OCI-LY1 (cell line): ENCODE data around the gene PGF.

ENCODE experiments used
- EZH2 ChIP-seq: fragments of 200-600 bp; sonication (generic), shearing (Covaris generic); IDR thresholded peaks from 2 replicates; pipeline ENCODE4 v1.8.0; 2017; ENCODE audit warnings: borderline replicate concordance, mixed run types, mild to moderate bottlenecking, antibody characterized with exemption, low read length, moderate library complexity, mixed read lengths
- TF ChIP-seq, protein P1 (sequence below): fragments of 200-600 bp; sonication (generic), shearing (Covaris generic); IDR thresholded peaks from 2 replicates; pipeline ENCODE4 v1.5.1; 2017; ENCODE audit warnings: mild to moderate bottlenecking, antibody characterized with exemption, low read length, moderate library complexity, mixed read lengths

DNA sequence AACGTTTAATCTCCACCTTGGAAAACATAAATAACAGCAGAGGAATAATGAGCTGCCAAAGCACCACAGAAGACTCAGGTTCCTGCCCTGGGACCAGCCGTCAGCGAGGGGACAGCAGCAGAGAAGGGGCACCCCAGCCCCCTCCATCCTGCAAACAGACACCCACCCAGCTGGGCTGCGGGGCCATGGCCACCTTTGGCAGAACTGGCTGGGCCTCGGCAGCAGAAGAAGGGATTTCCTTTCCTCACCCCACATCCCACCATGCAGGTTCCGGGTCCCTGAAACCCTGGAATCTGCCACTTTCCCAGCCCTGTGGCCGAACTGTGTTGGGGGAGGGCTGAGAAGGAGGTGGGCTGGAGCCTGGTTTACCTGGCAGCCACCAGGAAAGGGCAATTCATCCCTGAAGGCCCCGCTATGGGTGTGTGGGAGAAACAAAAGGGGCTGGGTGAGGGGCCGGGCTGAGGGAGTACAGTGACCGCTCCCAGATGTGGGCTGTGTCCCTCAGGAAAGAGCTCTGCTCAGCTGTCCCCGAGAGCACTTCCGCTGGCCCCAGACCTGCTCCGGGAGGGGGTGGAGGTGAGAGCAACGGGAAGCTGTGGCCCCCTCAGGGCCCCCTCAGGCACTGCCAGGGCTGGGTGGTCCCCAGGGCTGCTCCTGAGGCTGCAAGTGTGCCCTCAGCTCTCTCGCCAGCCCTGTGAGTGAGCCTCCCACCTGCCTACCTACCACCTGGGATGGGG lies 3.8 kb downstream of the PGF start:
- TF ChIP-seq, protein P1, sequence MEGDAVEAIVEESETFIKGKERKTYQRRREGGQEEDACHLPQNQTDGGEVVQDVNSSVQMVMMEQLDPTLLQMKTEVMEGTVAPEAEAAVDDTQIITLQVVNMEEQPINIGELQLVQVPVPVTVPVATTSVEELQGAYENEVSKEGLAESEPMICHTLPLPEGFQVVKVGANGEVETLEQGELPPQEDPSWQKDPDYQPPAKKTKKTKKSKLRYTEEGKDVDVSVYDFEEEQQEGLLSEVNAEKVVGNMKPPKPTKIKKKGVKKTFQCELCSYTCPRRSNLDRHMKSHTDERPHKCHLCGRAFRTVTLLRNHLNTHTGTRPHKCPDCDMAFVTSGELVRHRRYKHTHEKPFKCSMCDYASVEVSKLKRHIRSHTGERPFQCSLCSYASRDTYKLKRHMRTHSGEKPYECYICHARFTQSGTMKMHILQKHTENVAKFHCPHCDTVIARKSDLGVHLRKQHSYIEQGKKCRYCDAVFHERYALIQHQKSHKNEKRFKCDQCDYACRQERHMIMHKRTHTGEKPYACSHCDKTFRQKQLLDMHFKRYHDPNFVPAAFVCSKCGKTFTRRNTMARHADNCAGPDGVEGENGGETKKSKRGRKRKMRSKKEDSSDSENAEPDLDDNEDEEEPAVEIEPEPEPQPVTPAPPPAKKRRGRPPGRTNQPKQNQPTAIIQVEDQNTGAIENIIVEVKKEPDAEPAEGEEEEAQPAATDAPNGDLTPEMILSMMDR: no peak
- no peak for TF ChIP-seq EZH2
